ENCODE results near the gene TMEM221. TPM values are rescaled to one million over a fixed set of nuclear protein-coding genes. Genes with fewer than 3 reads are reported as not detected.

TMEM221 gene
- total RNA-seq = not detected
- not detected for total RNA-seq (2013)
- 0 reads per million in 29 experiments for total RNA-seq

DNA sequence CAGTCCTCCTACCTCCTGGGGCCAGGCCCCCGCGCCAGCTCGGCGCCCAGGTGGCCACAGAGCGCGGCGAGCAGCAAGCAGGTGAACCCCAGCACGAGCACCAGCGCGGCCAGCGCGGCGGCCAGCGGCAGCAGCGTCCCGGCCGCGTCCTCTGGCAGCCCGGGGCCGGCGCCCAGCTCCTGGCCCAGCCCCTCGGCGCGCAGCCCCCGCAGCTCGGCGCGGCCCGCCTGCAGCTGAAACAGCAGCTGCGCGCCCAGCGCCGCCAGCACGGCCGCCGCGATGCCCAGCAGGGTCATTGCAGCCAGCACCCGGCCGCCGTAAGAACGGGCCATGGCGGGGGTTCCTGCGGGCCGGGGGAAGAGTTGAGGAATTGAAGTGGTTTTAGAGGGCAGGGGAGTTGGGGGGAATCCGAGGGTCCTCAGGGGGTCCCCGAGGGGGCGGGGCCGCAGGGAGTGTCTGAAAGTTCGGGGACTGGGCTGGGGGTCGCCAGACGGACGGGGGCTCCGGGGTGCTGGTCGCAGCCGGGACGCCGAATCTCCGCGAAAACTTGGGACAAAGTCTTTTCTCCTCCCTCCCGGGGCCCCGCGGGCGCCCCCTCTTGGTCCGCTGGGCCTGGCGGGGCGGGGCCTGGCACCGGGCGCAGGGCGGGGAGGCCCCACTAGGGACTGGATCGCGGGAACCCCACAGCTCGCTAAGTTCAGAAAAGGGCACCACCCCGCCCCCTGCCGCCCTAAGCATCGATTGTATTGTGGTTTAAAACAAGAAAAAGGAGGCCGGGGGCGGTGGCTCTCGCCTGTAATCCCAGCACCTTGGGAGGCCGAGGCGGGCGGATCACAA, at the start of gene TMEM221:
TSS of gene TMEM221 (minus strand) at position 538 of the 837 bp plus-strand sequence. CDS start at position 332, 206 bp downstream.
- Histone ChIP-seq H3K4me3 (ENCODE audit: control insufficient read depth in 1 of 2, extremely low read depth in 1 of 2, low read length in 1 of 2) (peak within 1 kb of the TSS; percentile 15 to 27), H3K27me3 (replicated peaks in 1 of 2; ENCODE audit: control insufficient read depth in 2 of 2, extremely low read depth in 1 of 2, insufficient read depth in 2 of 2, low read length in 1 of 2) (peaks cover 4 to 38% of the 10 kb centered on the region in 2 experiments), H3K36me3 (ENCODE audit: control insufficient read depth in 2 of 2, extremely low read depth in 1 of 2, insufficient read depth in 1 of 2, low read length in 1 of 2) (no peaks in the 10 kb centered on the region), H3K4me1 (ENCODE audit: control insufficient read depth in 1 of 2, extremely low read depth in 1 of 2, insufficient read depth in 2 of 2, low read length in 2 of 2) (peaks cover 0 to 16% of the 10 kb centered on the region in 2 experiments), H3K27ac (ENCODE audit: low read length) (no peak within 1 kb of the TSS), H3K9me3 (no peaks in the 10 kb centered on the region)
- peak; percentile 15 to 71 (median 45) for DNase-seq
- WGBS (ENCODE audit: insufficient coverage) = 2% methylated on average over 70 of the region's 81 CpGs
- Mint-ChIP-seq H3K36me3 (no peaks in the 10 kb centered on the region), H3K4me3 (peak within 1 kb of the TSS; percentile 42 to 62 (median 54)), H3K27me3 (peaks cover 5 to 15% of the 10 kb centered on the region in 2 donors), H3K9me3 (no peaks in the 10 kb centered on the region), H3K27ac (no peak within 1 kb of the TSS), H3K4me1 (peaks cover 10 to 23% (median 15%) of the 10 kb centered on the region in 3 donors)
- POLR2A ChIA-PET = interaction anchor here in 1 of 2 donors (0.5 kb wide), 1 partner anchor 158 kb away, joined by 3 read pairs; no protein-coding TSS in a partner anchor
- CTCF ChIA-PET = no interaction called here
- ATAC-seq (replicated peaks in 1 of 4) = peak; percentile 78 to 90 (median 81)

DNA sequence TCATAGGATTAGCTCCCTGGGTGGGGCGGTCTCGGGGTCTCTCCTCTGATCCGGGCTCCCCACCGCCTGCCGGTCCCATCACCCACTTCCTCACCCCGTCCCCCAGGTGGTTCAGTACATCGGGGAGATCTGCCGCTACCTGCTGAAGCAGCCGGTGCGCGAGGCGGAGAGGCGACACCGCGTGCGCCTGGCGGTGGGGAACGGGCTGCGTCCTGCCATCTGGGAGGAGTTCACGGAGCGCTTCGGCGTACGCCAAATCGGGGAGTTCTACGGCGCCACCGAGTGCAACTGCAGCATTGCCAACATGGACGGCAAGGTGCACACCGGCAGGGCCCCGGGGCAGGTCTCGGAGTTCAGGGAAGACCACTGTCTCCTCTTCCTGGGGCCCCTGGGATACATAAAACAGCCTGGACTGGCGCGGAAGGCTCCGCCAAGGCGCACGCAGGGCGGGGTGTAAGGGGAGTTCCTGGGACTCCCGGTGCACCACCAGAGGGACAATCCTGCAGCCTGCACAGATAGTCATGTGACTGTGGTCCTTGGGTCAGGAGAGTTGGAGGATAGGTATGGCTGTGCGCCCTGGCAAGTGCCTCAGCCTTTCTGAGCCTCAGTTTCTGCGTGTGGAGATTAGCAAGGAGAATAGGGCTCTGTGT, 48.8 kb upstream of the TMEM221 start:
- H3K27me3 Mint-ChIP-seq = no peaks in the 10 kb centered on the region
- H3K27me3 ChIP-seq (replicated peaks in 1 of 2; ENCODE audit: control insufficient read depth in 2 of 2, extremely low read depth in 1 of 2, insufficient read depth in 2 of 2, low read length in 1 of 2) = no peaks in the 10 kb centered on the region
- peaks cover 4% of the 10 kb centered on the region for H3K36me3 Mint-ChIP-seq
- H3K9me3 Mint-ChIP-seq = no peaks in the 10 kb centered on the region
- WGBS (ENCODE audit: insufficient coverage) = 96% methylated on average over 38 of the region's 41 CpGs
- peaks cover 2 to 4% of the 10 kb centered on the region in 2 donors for H3K36me3 ChIP-seq (ENCODE audit: control insufficient read depth in 2 of 2, extremely low read depth in 1 of 2, insufficient read depth in 1 of 2, low read length in 1 of 2)
- ChIA-PET POLR2A (interaction anchor here in 1 of 2 donors (0.6 kb wide), 1 partner anchor 91 kb away, joined by 4 read pairs; no protein-coding TSS in a partner anchor), CTCF (interaction anchor here (0.5 to 1.6 kb wide), 3 partner anchors 14 to 547 kb away, joined by 4 read pairs; partner anchors contain the start of gene PGLS (in 1 of the 2))
- H3K27ac Mint-ChIP-seq = no peak overlapping the region
- H3K4me1 ChIP-seq (ENCODE audit: control insufficient read depth in 1 of 2, extremely low read depth in 1 of 2, insufficient read depth in 2 of 2, low read length in 2 of 2) = peaks cover 0 to 28% of the 10 kb centered on the region in 2 experiments
- no peak overlapping the region for H3K27ac ChIP-seq (ENCODE audit: low read length)
- H3K4me3 ChIP-seq (ENCODE audit: control insufficient read depth in 1 of 2, extremely low read depth in 1 of 2, low read length in 1 of 2) = no peak overlapping the region
- no peaks in the 10 kb centered on the region for H3K9me3 ChIP-seq
- ATAC-seq (replicated peaks in 1 of 4) (no peak), DNase-seq (no peak)
- H3K4me1 Mint-ChIP-seq = peaks cover 8 to 17% (median 17%) of the 10 kb centered on the region in 3 donors
- no peak overlapping the region for H3K4me3 Mint-ChIP-seq

GRCh38 chr19:17496337-17496997, 48.0 kb upstream of the TMEM221 start:
- no peak overlapping the region for H3K4me3 Mint-ChIP-seq
- no peaks in the 10 kb centered on the region for H3K27me3 Mint-ChIP-seq
- 17% methylated on average over 11 of the region's 14 CpGs for WGBS (ENCODE audit: insufficient coverage)
- peak; percentile 92 to 97 (median 95) for ATAC-seq (replicated peaks in 1 of 4)
- Histone ChIP-seq H3K4me1 (ENCODE audit: control insufficient read depth in 1 of 2, extremely low read depth in 1 of 2, insufficient read depth in 2 of 2, low read length in 2 of 2) (peaks cover 0 to 28% of the 10 kb centered on the region in 2 experiments), H3K27ac (ENCODE audit: low read length) (no peak overlapping the region), H3K9me3 (no peaks in the 10 kb centered on the region), H3K4me3 (ENCODE audit: control insufficient read depth in 1 of 2, extremely low read depth in 1 of 2, low read length in 1 of 2) (no peak overlapping the region), H3K36me3 (ENCODE audit: control insufficient read depth in 2 of 2, extremely low read depth in 1 of 2, insufficient read depth in 1 of 2, low read length in 1 of 2) (peaks cover 0 to 4% of the 10 kb centered on the region in 2 donors), H3K27me3 (replicated peaks in 1 of 2; ENCODE audit: control insufficient read depth in 2 of 2, extremely low read depth in 1 of 2, insufficient read depth in 2 of 2, low read length in 1 of 2) (no peaks in the 10 kb centered on the region)
- H3K4me1 Mint-ChIP-seq = peaks cover 8 to 20% (median 19%) of the 10 kb centered on the region in 3 donors
- CTCF ChIA-PET = interaction anchor here (0.5 to 1.6 kb wide), 9 partner anchors 13 to 548 kb away, joined by 3 to 5 read pairs (median 4); partner anchors contain the start of genes PGLS (in 2 of the 2) and MVB12A (in 1 of the 2)
- peak overlapping the region in 1 of 2 donors; percentile 6 for H3K27ac Mint-ChIP-seq
- H3K9me3 Mint-ChIP-seq = no peaks in the 10 kb centered on the region
- H3K36me3 Mint-ChIP-seq = peaks cover 4% of the 10 kb centered on the region
- peak; percentile 36 to 91 (median 72) for DNase-seq
- POLR2A ChIA-PET = interaction anchor here in 1 of 2 donors (0.6 kb wide), 1 partner anchor 12 kb away, joined by 4 read pairs; no protein-coding TSS in a partner anchor

DNA sequence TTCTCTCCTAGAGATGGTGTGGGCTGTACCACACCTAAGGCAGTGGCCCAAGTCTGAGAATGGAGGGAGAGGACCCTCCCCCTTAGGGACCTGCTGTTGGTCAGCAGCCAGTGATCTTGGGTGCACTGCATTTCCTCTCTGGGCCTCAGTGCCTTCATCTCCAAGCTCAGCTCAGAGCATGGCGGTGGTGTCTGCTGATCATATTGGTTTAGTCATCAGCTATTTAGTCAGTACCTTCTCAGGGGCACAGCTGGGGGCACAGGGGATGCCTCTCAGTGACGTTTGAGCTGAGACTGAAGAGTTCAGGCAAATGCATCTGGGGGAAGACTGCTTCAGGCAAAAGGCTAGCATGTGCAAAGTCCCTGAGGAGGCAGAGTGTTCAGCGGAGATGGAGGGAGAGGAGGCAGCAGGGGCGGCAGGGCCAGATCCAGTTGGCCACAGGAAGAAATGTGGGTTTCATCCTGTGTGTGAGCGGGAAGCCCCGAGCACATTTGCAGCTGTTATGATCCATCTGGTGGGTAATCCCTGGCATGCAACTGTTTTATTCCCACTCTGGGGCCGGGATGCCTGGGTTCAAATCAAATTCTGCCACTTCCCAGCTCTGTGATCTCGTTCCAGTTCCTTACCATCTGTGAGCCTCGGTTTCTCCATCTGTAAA, 47.3 kb upstream of the TMEM221 start:
- Histone ChIP-seq H3K9me3 (no peaks in the 10 kb centered on the region), H3K4me3 (ENCODE audit: control insufficient read depth in 1 of 2, extremely low read depth in 1 of 2, low read length in 1 of 2) (no peak overlapping the region), H3K4me1 (ENCODE audit: control insufficient read depth in 1 of 2, extremely low read depth in 1 of 2, insufficient read depth in 2 of 2, low read length in 2 of 2) (peaks cover 0 to 33% of the 10 kb centered on the region in 2 experiments), H3K36me3 (ENCODE audit: control insufficient read depth in 2 of 2, extremely low read depth in 1 of 2, insufficient read depth in 1 of 2, low read length in 1 of 2) (peaks cover 0 to 4% of the 10 kb centered on the region in 2 donors), H3K27me3 (replicated peaks in 1 of 2; ENCODE audit: control insufficient read depth in 2 of 2, extremely low read depth in 1 of 2, insufficient read depth in 2 of 2, low read length in 1 of 2) (no peaks in the 10 kb centered on the region), H3K27ac (ENCODE audit: low read length) (no peak overlapping the region)
- H3K4me1 Mint-ChIP-seq = peaks cover 11 to 25% (median 25%) of the 10 kb centered on the region in 3 donors
- H3K4me3 Mint-ChIP-seq = no peak overlapping the region
- POLR2A ChIA-PET = interaction anchor here in 1 of 2 donors (0.6 kb wide), 1 partner anchor 11 kb away, joined by 4 read pairs; no protein-coding TSS in a partner anchor
- DNase-seq (no peak), ATAC-seq (replicated peaks in 1 of 4) (no peak)
- H3K27ac Mint-ChIP-seq = no peak overlapping the region
- H3K27me3 Mint-ChIP-seq = no peaks in the 10 kb centered on the region
- WGBS (ENCODE audit: insufficient coverage) = 66% methylated on average over 8 of the region's 9 CpGs
- H3K36me3 Mint-ChIP-seq = peaks cover 4% of the 10 kb centered on the region
- H3K9me3 Mint-ChIP-seq = no peaks in the 10 kb centered on the region
- CTCF ChIA-PET = interaction anchor here (0.6 to 1.6 kb wide), 8 partner anchors 14 to 1609 kb away, joined by 3 to 5 read pairs (median 4); partner anchors contain the start of genes MVB12A (in 1 of the 2) and PGLS (in 1 of the 2)

GRCh38 chr19:17491287-17491686, 42.8 kb upstream of the TMEM221 start:
- DNase-seq (no peak), ATAC-seq (replicated peaks in 1 of 4) (no peak)
- no peaks in the 10 kb centered on the region for H3K36me3 ChIP-seq (ENCODE audit: control insufficient read depth in 2 of 2, extremely low read depth in 1 of 2, insufficient read depth in 1 of 2, low read length in 1 of 2)
- POLR2A ChIA-PET = no interaction called here
- no peaks in the 10 kb centered on the region for H3K9me3 Mint-ChIP-seq
- H3K4me1 Mint-ChIP-seq = peaks cover 34 to 49% (median 48%) of the 10 kb centered on the region in 3 donors
- no peak overlapping the region for H3K27ac ChIP-seq (ENCODE audit: low read length)
- WGBS (ENCODE audit: insufficient coverage) = 100% methylated on average over 1 of the region's 5 CpGs
- H3K4me1 ChIP-seq (ENCODE audit: control insufficient read depth in 1 of 2, extremely low read depth in 1 of 2, insufficient read depth in 2 of 2, low read length in 2 of 2) = peaks cover 25 to 58% of the 10 kb centered on the region in 2 experiments
- no peak overlapping the region for H3K4me3 Mint-ChIP-seq
- no peaks in the 10 kb centered on the region for H3K27me3 Mint-ChIP-seq
- H3K4me3 ChIP-seq (ENCODE audit: control insufficient read depth in 1 of 2, extremely low read depth in 1 of 2, low read length in 1 of 2) = no peak overlapping the region
- H3K27ac Mint-ChIP-seq = peak overlapping the region; percentile 49 to 79
- CTCF ChIA-PET = interaction anchor here in 1 of 2 donors (0.7 kb wide), 1 partner anchor 439 kb away, joined by 6 read pairs; no protein-coding TSS in a partner anchor
- no peaks in the 10 kb centered on the region for H3K9me3 ChIP-seq
- no peaks in the 10 kb centered on the region for H3K27me3 ChIP-seq (replicated peaks in 1 of 2; ENCODE audit: control insufficient read depth in 2 of 2, extremely low read depth in 1 of 2, insufficient read depth in 2 of 2, low read length in 1 of 2)
- H3K36me3 Mint-ChIP-seq = no peaks in the 10 kb centered on the region

Measured in T-cell (primary cell).